Endodermal cell (in vitro differentiated cells): ENCODE data around the gene AK8. TPM values are rescaled to one million over a fixed set of nuclear protein-coding genes. Genes with fewer than 3 reads are reported as not detected.

Experiments
- DNase-seq: peaks from one replicate; pipeline ENCODE4 v3.0.0-alpha.2; 2017
- H3K27ac ChIP-seq: 2 replicates; pipeline ENCODE4 v1.5.1; 2013; ENCODE audit warnings: mild to moderate bottlenecking, low read depth, low read length, moderate library complexity
- H3K27me3 ChIP-seq: 2 replicates; pipeline ENCODE4 v1.6.1; 2013; ENCODE audit warnings: mild to moderate bottlenecking, low read length, moderate library complexity; ENCODE audit not compliant: insufficient read depth, control insufficient read depth, poor library complexity, severe bottlenecking
- H3K36me3 ChIP-seq: 2 replicates; pipeline ENCODE4 v1.7.0; 2013; ENCODE audit warnings: mild to moderate bottlenecking, low read length, moderate library complexity; ENCODE audit not compliant: control insufficient read depth, insufficient read depth
- H3K4me1 ChIP-seq: one replicate; pipeline ENCODE4 v1.7.0; 2013; ENCODE audit warnings: low read length; ENCODE audit not compliant: control insufficient read depth, insufficient read depth
- H3K4me3 ChIP-seq: 2 replicates; pipeline ENCODE4 v1.5.1; 2013; ENCODE audit warnings: mild to moderate bottlenecking, low read length, moderate library complexity
- H3K9ac ChIP-seq: 2 replicates; pipeline ENCODE4 v1.6.1; 2013; ENCODE audit warnings: mild to moderate bottlenecking, low read length, moderate library complexity; ENCODE audit not compliant: poor library complexity, severe bottlenecking; ENCODE audit errors: extremely low read depth
- H3K9me3 ChIP-seq: 2 replicates; pipeline ENCODE4 v1.6.1; 2013; ENCODE audit warnings: mild to moderate bottlenecking, low read length, moderate library complexity; ENCODE audit not compliant: control insufficient read depth
- H3K27ac Mint-ChIP-seq: 2 replicates; pipeline ENCODE4 v1.8.0; 2020; ENCODE audit warnings: mixed read lengths
- H3K27me3 Mint-ChIP-seq: 2 replicates; pipeline ENCODE4 v1.8.0; 2021; ENCODE audit warnings: mild to moderate bottlenecking, mixed read lengths; ENCODE audit not compliant: insufficient read depth
- H3K36me3 Mint-ChIP-seq: 2 replicates; pipeline ENCODE4 v1.8.0; 2020; ENCODE audit warnings: low read depth, mixed read lengths
- H3K4me1 Mint-ChIP-seq: 2 replicates; pipeline ENCODE4 v1.8.0; 2020; ENCODE audit warnings: mixed read lengths
- H3K4me3 Mint-ChIP-seq: 2 replicates; pipeline ENCODE4 v1.8.0; 2020; ENCODE audit warnings: mild to moderate bottlenecking, moderate library complexity, mixed read lengths
- H3K9me3 Mint-ChIP-seq: 2 replicates; pipeline ENCODE4 v1.8.0; 2020; ENCODE audit warnings: mild to moderate bottlenecking, mixed read lengths
- WGBS, 2 experiments: methylation state at CpG; one replicate each; pipeline versions ENCODE4 v1.1.5 to v1.1.7; 2013; ENCODE audit warnings: missing lambda C conversion rate in 2 of 2, mixed read lengths in 1 of 2; ENCODE audit not compliant: insufficient coverage in 1 of 2, insufficient read length in 1 of 2; 5-methylcytosine and 5-hydroxymethylcytosine counted together
- total RNA-seq, 2 donors: library from RNA; stranded (reverse); fragmentation: NEBNext Ultra II Directional in 1 of 2; extraction: Animal tissue kit (Norgen Biotek cat#: 25700) in 1 of 2; gene quantifications; 2 replicates in 1 of 2; 3 replicates in 1 of 2; pipeline ENCODE4 v1.2.1, GENCODE V29; 2021
- TF ChIP-seq, protein P1 (sequence below): fragments of 200-600 bp; sonication (generic); conservative IDR thresholded peaks from 2 replicates; pipeline ENCODE4 v1.5.0; 2021; ENCODE audit warnings: antibody characterized with exemption, mild to moderate bottlenecking

AK8 gene
- total RNA-seq, 2 donors from 2014 or later, result 1.3 to 2.6 TPM

- no peak overlapping the region for H3K4me3 Mint-ChIP-seq
- 9 to 27% methylated on average over 8 to 13 of the region's 13 CpGs for WGBS, 2 experiments
- no peaks in the 10 kb centered on the region for H3K9me3 Mint-ChIP-seq
- H3K4me1 Mint-ChIP-seq, result peaks cover 32% of the 10 kb centered on the region
- peak; percentile 51 for DNase-seq
- H3K36me3 Mint-ChIP-seq, result no peaks in the 10 kb centered on the region
- Histone ChIP-seq H3K27ac (no peak overlapping the region), H3K9ac (no peak overlapping the region), H3K9me3 (no peaks in the 10 kb centered on the region), H3K36me3 (no peaks in the 10 kb centered on the region), H3K4me3 (no peak overlapping the region), H3K27me3 (peaks cover 67% of the 10 kb centered on the region), H3K4me1 (peaks cover 16% of the 10 kb centered on the region)
- peaks cover 70% of the 10 kb centered on the region for H3K27me3 Mint-ChIP-seq
- H3K27ac Mint-ChIP-seq, result no peak overlapping the region
- TF ChIP-seq, protein P1, sequence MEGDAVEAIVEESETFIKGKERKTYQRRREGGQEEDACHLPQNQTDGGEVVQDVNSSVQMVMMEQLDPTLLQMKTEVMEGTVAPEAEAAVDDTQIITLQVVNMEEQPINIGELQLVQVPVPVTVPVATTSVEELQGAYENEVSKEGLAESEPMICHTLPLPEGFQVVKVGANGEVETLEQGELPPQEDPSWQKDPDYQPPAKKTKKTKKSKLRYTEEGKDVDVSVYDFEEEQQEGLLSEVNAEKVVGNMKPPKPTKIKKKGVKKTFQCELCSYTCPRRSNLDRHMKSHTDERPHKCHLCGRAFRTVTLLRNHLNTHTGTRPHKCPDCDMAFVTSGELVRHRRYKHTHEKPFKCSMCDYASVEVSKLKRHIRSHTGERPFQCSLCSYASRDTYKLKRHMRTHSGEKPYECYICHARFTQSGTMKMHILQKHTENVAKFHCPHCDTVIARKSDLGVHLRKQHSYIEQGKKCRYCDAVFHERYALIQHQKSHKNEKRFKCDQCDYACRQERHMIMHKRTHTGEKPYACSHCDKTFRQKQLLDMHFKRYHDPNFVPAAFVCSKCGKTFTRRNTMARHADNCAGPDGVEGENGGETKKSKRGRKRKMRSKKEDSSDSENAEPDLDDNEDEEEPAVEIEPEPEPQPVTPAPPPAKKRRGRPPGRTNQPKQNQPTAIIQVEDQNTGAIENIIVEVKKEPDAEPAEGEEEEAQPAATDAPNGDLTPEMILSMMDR, result no peak
These were observed 134.1 kb downstream of the AK8 start for GRCh38 chr9:132743931-132744479.

DNA sequence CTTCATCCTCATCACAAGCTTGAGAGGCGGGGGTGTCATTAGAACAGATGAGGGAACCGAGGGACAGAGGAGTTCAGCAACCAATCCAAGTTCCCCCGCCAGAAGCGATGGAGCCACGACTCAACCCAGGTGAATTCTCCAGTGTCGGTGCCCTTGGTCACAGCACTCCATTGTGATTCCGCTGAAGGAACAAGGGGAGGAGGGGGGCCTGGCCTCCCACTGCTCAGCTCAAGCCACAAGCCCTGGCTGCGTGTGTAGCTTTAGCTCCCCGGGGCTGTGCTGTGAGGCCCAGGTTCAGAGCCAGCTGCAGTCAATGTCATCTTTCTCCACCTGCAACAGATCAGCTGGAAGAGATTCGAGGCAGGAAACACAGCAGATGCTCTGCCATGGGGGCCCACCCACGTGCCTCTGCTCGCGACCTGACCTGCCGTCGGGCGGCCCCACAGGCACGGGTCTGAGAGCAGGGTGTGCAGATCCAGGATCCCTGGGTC, 135.2 kb downstream of the AK8 start:
- no peaks in the 10 kb centered on the region for H3K36me3 ChIP-seq
- no peaks in the 10 kb centered on the region for H3K9me3 ChIP-seq
- TF ChIP-seq, protein P1, result no peak
- Mint-ChIP-seq H3K4me3 (no peak overlapping the region), H3K27me3 (peaks cover 63% of the 10 kb centered on the region), H3K36me3 (no peaks in the 10 kb centered on the region), H3K9me3 (no peaks in the 10 kb centered on the region), H3K4me1 (peaks cover 30% of the 10 kb centered on the region), H3K27ac (no peak overlapping the region)
- peaks cover 16% of the 10 kb centered on the region for H3K4me1 ChIP-seq
- WGBS, 2 experiments, result 16 to 40% methylated on average over 5 to 17 of the region's 17 CpGs
- peaks cover 67% of the 10 kb centered on the region for H3K27me3 ChIP-seq
- H3K4me3 ChIP-seq, result no peak overlapping the region
- DNase-seq, result peak; percentile 67
- no peak overlapping the region for H3K27ac ChIP-seq
- no peak overlapping the region for H3K9ac ChIP-seq

DNA sequence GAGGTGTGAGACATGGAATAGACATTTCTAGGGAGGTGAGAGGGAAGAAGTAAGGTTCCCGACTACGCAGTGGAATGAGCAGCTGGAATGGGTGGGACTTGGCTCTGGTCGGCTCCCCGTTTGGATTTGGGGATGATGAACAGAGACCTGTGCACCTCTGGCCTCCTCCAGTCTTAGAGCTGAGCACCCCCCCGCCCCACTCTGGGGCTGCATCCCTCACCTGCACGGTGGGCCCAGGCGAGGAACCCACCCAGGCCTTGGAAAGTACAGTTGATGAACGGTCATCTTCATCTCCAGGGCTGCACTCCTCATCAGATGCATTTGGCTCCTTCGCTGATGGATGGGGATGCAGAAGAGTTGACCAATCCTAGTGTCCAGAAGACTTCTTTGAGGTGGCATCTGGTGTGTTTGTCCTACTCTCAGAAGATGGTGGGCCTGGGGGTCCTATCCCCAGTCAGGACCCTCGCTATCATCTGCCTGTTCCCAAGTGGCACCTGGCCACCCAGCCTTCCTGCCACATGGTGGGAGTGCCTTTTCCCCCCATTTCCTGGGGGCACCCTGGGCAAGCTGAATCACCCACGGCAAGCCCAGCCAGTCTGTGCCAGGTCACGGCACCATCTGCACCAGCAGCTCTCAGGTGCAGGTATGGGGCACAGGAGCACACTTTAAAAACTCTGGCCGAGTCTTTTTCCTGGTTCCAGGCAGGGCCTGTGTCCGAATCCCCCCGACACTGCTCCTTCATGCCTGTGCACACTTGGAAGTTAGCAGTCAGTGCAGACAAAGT, 137.4 kb downstream of the AK8 start:
- Mint-ChIP-seq H3K4me3 (no peak overlapping the region), H3K4me1 (peaks cover 24% of the 10 kb centered on the region), H3K27me3 (peaks cover 54% of the 10 kb centered on the region), H3K36me3 (no peaks in the 10 kb centered on the region), H3K27ac (no peak overlapping the region), H3K9me3 (no peaks in the 10 kb centered on the region)
- 94% methylated on average over 7 to 15 of the region's 15 CpGs for WGBS, 2 experiments
- DNase-seq, result no peak
- no peak overlapping the region for H3K9ac ChIP-seq
- no peaks in the 10 kb centered on the region for H3K36me3 ChIP-seq
- peaks cover 57% of the 10 kb centered on the region for H3K27me3 ChIP-seq
- H3K4me1 ChIP-seq, result peaks cover 10% of the 10 kb centered on the region
- TF ChIP-seq, protein P1, result no peak
- H3K4me3 ChIP-seq, result no peak overlapping the region
- no peaks in the 10 kb centered on the region for H3K9me3 ChIP-seq
- H3K27ac ChIP-seq, result no peak overlapping the region
